RWPE2 (cell line): ENCODE data around the gene COG7.
"Not testable (repeated sequence)": the region's sequence is repeated elsewhere in the genome, so short reads cannot be mapped to it uniquely, and the experiment has no call there.

Experiments
- ATAC-seq: fragments of 200-7000 bp; cut with Tn5 transposase; 3 replicates; pipeline ENCODE4 v1.9.1; 2021; ENCODE audit warnings: low read depth
- DNase-seq: peaks from one replicate; pipeline ENCODE4 v3.0.0-alpha.2; 2020; ENCODE audit warnings: low spot score
- H3K27ac ChIP-seq: fragments of 450-650 bp; 2 replicates; pipeline ENCODE4 v1.5.1; 2017; ENCODE audit warnings: mild to moderate bottlenecking; ENCODE audit not compliant: poor library complexity, severe bottlenecking
- H3K27me3 ChIP-seq: fragments of 250-450 bp; sonication (Bioruptor Pico); 2 replicates; pipeline ENCODE4 v1.5.1; 2021; ENCODE audit warnings: mild to moderate bottlenecking, moderate library complexity; ENCODE audit not compliant: insufficient read depth, poor library complexity, severe bottlenecking
- H3K36me3 ChIP-seq: fragments of 250-450 bp; sonication (Bioruptor Pico); 2 replicates; pipeline ENCODE4 v1.5.1; 2020; ENCODE audit warnings: low read depth, mild to moderate bottlenecking, moderate library complexity
- H3K4me1 ChIP-seq: fragments of 250-450 bp; sonication (Bioruptor Pico); 2 replicates; pipeline ENCODE4 v1.5.1; 2021; ENCODE audit warnings: mild to moderate bottlenecking, moderate library complexity; ENCODE audit not compliant: insufficient read depth, poor library complexity, severe bottlenecking
- H3K4me3 ChIP-seq: fragments of 250-450 bp; sonication (Bioruptor Pico); 2 replicates; pipeline ENCODE4 v1.5.1; 2021; ENCODE audit warnings: mild to moderate bottlenecking, moderate library complexity; ENCODE audit not compliant: severe bottlenecking
- H3K9me3 ChIP-seq: fragments of 250-450 bp; sonication (Bioruptor Pico); 2 replicates; pipeline ENCODE4 v1.5.1; 2021; ENCODE audit warnings: mild to moderate bottlenecking, moderate library complexity; ENCODE audit not compliant: severe bottlenecking
- TF ChIP-seq, protein P1 (sequence below): fragments of 450-650 bp; IDR thresholded peaks from one replicate; pipeline ENCODE4 v1.5.1; 2017; ENCODE audit warnings: mild to moderate bottlenecking, moderate library complexity; ENCODE audit not compliant: poor library complexity, severe bottlenecking

COG7 gene

DNA sequence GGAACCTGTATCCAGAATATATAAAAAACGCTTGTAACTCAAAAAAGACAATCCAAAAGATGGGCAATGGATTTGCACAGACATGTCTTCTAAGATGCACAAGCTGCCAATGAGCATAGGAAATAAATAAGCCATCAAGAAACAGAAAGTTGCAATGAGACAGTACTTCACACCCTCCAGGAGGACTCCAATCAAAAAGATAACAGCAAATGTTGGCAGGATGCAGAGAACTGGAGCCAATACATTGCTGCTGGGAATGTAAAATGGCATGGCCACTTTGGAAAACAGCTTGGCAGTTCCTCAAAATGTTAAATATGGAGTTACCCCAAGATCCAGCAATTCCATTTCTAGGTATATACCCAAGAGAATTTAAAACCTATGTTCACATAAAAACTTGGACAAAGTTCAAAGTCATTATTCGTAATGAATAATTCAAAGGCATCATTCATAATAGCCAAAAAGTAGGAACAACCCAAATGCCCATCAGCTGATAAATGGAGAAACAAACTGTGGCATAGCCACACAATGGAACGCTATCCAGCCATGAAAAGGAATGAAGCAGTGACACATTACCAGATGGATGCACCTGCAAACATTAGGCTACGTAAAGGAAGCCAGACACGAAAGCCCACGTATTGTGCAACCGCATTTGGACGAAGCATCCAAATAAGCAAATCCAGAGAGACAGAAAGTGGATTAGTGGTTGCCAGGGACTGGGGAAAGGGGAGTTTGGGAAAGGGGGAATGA, 31.7 kb upstream of the COG7 start:
- H3K27ac ChIP-seq = no peak overlapping the region
- no peak overlapping the region for H3K4me3 ChIP-seq
- no peaks in the 10 kb centered on the region for H3K9me3 ChIP-seq
- peaks cover 76% of the 10 kb centered on the region for H3K36me3 ChIP-seq
- no peak for ATAC-seq
- TF ChIP-seq, protein P1, sequence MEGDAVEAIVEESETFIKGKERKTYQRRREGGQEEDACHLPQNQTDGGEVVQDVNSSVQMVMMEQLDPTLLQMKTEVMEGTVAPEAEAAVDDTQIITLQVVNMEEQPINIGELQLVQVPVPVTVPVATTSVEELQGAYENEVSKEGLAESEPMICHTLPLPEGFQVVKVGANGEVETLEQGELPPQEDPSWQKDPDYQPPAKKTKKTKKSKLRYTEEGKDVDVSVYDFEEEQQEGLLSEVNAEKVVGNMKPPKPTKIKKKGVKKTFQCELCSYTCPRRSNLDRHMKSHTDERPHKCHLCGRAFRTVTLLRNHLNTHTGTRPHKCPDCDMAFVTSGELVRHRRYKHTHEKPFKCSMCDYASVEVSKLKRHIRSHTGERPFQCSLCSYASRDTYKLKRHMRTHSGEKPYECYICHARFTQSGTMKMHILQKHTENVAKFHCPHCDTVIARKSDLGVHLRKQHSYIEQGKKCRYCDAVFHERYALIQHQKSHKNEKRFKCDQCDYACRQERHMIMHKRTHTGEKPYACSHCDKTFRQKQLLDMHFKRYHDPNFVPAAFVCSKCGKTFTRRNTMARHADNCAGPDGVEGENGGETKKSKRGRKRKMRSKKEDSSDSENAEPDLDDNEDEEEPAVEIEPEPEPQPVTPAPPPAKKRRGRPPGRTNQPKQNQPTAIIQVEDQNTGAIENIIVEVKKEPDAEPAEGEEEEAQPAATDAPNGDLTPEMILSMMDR = no peak
- DNase-seq = no peak
- no peaks in the 10 kb centered on the region for H3K27me3 ChIP-seq
- no peaks in the 10 kb centered on the region for H3K4me1 ChIP-seq

DNA sequence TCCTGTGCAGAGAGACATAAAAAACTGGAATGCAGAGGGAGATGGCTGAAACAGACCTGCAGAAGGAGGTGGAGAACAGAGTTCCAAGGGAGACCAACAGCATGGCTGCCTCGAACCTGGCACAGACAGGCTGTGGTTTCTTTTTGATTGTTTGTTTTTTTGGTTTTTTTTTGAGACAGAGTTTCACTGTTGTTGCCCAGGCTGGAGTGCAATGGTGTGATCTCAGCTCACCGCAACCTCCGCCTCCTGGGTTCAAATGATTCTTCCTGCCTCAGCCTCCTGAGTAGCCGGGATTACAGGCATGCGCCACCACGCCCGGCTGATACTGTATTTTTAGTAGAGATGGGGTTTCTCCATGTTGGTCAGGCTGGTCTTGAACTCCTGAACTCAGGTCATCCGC, 30.5 kb upstream of the COG7 start:
- H3K27me3 ChIP-seq, ATAC-seq, H3K4me1 ChIP-seq, DNase-seq, H3K4me3 ChIP-seq, H3K9me3 ChIP-seq, H3K27ac ChIP-seq: not testable (repeated sequence)
- peaks cover 70% of the 10 kb centered on the region for H3K36me3 ChIP-seq

- no peak overlapping the region for H3K4me3 ChIP-seq
- no peaks in the 10 kb centered on the region for H3K27me3 ChIP-seq
- no peaks in the 10 kb centered on the region for H3K4me1 ChIP-seq
- no peaks in the 10 kb centered on the region for H3K9me3 ChIP-seq
- TF ChIP-seq, protein P1 = no peak
- no peak for ATAC-seq
- H3K27ac ChIP-seq = no peak overlapping the region
- H3K36me3 ChIP-seq = peaks cover 71% of the 10 kb centered on the region
- DNase-seq = no peak
Measured at GRCh38 chr16:23482778-23483177, 29.8 kb upstream of the COG7 start.

DNA sequence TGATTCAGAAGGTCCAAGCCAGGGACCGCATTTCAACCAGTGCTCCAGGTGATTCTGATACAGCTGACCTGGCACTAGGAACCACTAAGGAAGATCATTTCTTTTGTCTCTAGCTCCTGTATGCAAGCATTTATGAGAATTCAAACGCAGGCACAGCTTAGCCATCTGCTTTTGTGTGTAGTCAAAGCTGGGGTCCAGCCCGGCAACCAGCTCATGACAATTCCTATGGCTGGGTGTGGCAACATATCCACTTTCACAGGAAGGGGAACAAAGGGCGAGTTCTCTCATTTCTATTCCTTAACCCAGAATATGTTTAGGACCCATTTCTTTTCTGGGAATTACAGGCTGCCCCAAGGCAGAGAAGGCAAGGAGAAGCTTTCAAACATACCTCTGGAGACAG, 27.3 kb upstream of the COG7 start:
- Histone ChIP-seq H3K27me3 (no peaks in the 10 kb centered on the region), H3K4me1 (no peaks in the 10 kb centered on the region), H3K27ac (no peak overlapping the region), H3K9me3 (no peaks in the 10 kb centered on the region), H3K36me3 (peaks cover 81% of the 10 kb centered on the region), H3K4me3 (no peak overlapping the region)
- ATAC-seq = no peak
- DNase-seq = no peak
- TF ChIP-seq, protein P1 = no peak

DNA sequence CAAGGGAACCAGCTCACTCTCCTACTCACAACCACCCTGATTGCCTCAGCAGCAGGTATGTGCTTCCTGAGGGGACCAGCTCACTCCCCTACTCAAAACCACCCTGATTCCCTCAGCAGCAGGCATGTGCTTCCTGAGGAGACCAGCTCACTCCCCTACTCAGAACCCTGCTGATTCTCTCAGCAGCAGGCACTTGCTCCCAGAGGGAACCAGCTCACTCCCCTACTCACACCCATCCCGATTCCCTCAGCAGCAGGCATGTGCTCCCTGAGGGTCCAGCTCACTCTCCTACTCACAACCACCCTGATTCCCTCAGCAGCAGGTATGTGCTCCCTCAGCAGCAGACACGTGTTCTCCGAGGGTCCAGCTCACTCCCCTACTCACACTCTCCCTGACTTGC, 26.1 kb upstream of the COG7 start:
- peaks cover 80% of the 10 kb centered on the region for H3K36me3 ChIP-seq
- ATAC-seq = no peak
- TF ChIP-seq, protein P1 = no peak

More for the DNA sequence above, 26.1 kb upstream of the COG7 start:
- H3K27me3 ChIP-seq = no peaks in the 10 kb centered on the region
- no peak overlapping the region for H3K4me3 ChIP-seq
- no peak for DNase-seq
- H3K4me1 ChIP-seq = no peaks in the 10 kb centered on the region
- no peaks in the 10 kb centered on the region for H3K9me3 ChIP-seq
- H3K27ac ChIP-seq = no peak overlapping the region
